Measurements from ENCODE around the gene ZNF296.

Gene ZNF296

GRCh38 chr19:45057444-45057843 is 18.8 kb downstream of the ZNF296 start:
- DNase-seq (ENCODE audit: low spot score) = no peak

- DNase-seq (ENCODE audit: low spot score) = no peak
Measured at GRCh38 chr19:45056831-45057230, 19.4 kb downstream of the ZNF296 start.

GRCh38 chr19:45051929-45052579 is 24.2 kb downstream of the ZNF296 start:
- DNase-seq (ENCODE audit: low spot score) = no peak

- no peak for DNase-seq (ENCODE audit: low spot score)
Measured at GRCh38 chr19:45050036-45050435, 26.2 kb downstream of the ZNF296 start.

- no peak for DNase-seq (ENCODE audit: low spot score)
Measured at GRCh38 chr19:45049073-45049736, 27.1 kb downstream of the ZNF296 start.

- DNase-seq (ENCODE audit: low spot score) = no peak
Measured at GRCh38 chr19:45047188-45047797, 29.0 kb downstream of the ZNF296 start.

GRCh38 chr19:45046355-45046754 is 29.9 kb downstream of the ZNF296 start:
- no peak for DNase-seq (ENCODE audit: low spot score)

- no peak for DNase-seq (ENCODE audit: low spot score)
Measured at GRCh38 chr19:45045671-45046353, 30.5 kb downstream of the ZNF296 start.

GRCh38 chr19:45041125-45041524 is 35.2 kb downstream of the ZNF296 start:
- DNase-seq (ENCODE audit: low spot score) = no peak

- no peak for DNase-seq (ENCODE audit: low spot score)
Measured at GRCh38 chr19:45040059-45040771, 36.1 kb downstream of the ZNF296 start.

- DNase-seq (ENCODE audit: low spot score) = peak; percentile 84
Measured at GRCh38 chr19:45038931-45039893, 37.1 kb downstream of the ZNF296 start, which contains the start of gene CLASRP. TSS of gene CLASRP (plus strand) at chr19:45039045. CDS start at chr19:45040213, 1,168 bp downstream.

GRCh38 chr19:45037393-45038169 is 38.7 kb downstream of the ZNF296 start:
- no peak for DNase-seq (ENCODE audit: low spot score)

- DNase-seq (ENCODE audit: low spot score) = no peak
Measured at GRCh38 chr19:45035755-45036154, 40.5 kb downstream of the ZNF296 start.

- DNase-seq (ENCODE audit: low spot score) = no peak
Measured at GRCh38 chr19:45032421-45032820, 43.9 kb downstream of the ZNF296 start.

- no peak for DNase-seq (ENCODE audit: low spot score)
Measured at GRCh38 chr19:45030825-45031224, 45.5 kb downstream of the ZNF296 start.

- DNase-seq (ENCODE audit: low spot score) = no peak
Measured at GRCh38 chr19:45027371-45027770, 48.9 kb downstream of the ZNF296 start.

GRCh38 chr19:45025264-45025663 is 51.0 kb downstream of the ZNF296 start:
- no peak for DNase-seq (ENCODE audit: low spot score)

- no peak for DNase-seq (ENCODE audit: low spot score)
Measured at GRCh38 chr19:45023048-45023447, 53.2 kb downstream of the ZNF296 start.

GRCh38 chr19:45021971-45022370 is 54.3 kb downstream of the ZNF296 start:
- DNase-seq (ENCODE audit: low spot score) = no peak
